HCT116 (cell line): Measurements from ENCODE around the gene CCDC116. TPM values are rescaled to one million over a fixed set of nuclear protein-coding genes. Genes with fewer than 3 reads are reported as not detected.

Experiments
- ATAC-seq: fragments of 200-7000 bp; cut with Tn5 transposase; 2 replicates; pipeline ENCODE4 v1.9.1; 2020; ENCODE audit warnings: mild to moderate bottlenecking, moderate library complexity
- BruUV-seq: library from RNA; stranded (reverse); fragments of 400-500 nt; replicated peaks from 2 replicates; lab custom pipeline; 2021; lab: Mats Ljungman, UMichigan
- CTCF ChIA-PET: fragments of 300-600 bp; sonication (Branson Sonifier 250); formaldehyde crosslinking; loops from one replicate; lab custom pipeline; 2021; ENCODE audit warnings: antibody characterized with exemption; lab: Charles Lee
- POLR2A ChIA-PET: fragments of 300-600, 350-600 bp; sonication (Branson Sonifier 250); formaldehyde crosslinking; loops from one replicate; lab custom pipeline; 2021; ENCODE audit warnings: antibody characterized with exemption; lab: Charles Lee
- RAD21 ChIA-PET, 2 experiments: fragments of 300-600 bp; sonication (Branson Sonifier 250); formaldehyde crosslinking; loops; one replicate each; lab custom pipeline; 2023; ENCODE audit warnings: low total read pairs in 2 of 2; ENCODE audit not compliant: uncharacterized antibody in 2 of 2, unreplicated experiment in 2 of 2, low non-redundant PET in 1 of 2; lab: Charles Lee
- DNase-seq: peaks from one replicate; pipeline ENCODE4 v3.0.0-alpha.2; 2010; ENCODE audit warnings: low read depth, low spot score
- H2AFZ ChIP-seq: fragments of 200-600 bp; shearing (Covaris generic), sonication (generic); 2 replicates; pipeline ENCODE4 v1.6.1; 2017; ENCODE audit warnings: low read depth, mixed run types, mixed read lengths, antibody characterized with exemption, low read length; ENCODE audit not compliant: poor library complexity, severe bottlenecking
- H3K27ac ChIP-seq: 2 replicates; pipeline ENCODE4 v1.5.1; 2012; ENCODE audit warnings: low read depth, low read length
- H3K27me3 ChIP-seq: fragments of 200-600 bp; sonication (generic); 2 replicates; pipeline ENCODE4 v1.6.1; 2016; ENCODE audit warnings: mixed run types, low read length, mixed read lengths; ENCODE audit not compliant: insufficient read depth
- H3K36me3 ChIP-seq, 2 experiments: fragments of 200-500 bp in 1 of 2; fragments of 200-600 bp in 1 of 2; sonication (Bioruptor generic) in 1 of 2; sonication (generic) in 1 of 2; 2 replicates each; pipeline versions ENCODE4 v1.5.1 to v1.6.1; 2014 to 2016; ENCODE audit warnings: low read length in 2 of 2, inconsistent platforms in 1 of 2, mixed read lengths in 1 of 2, mixed run types in 1 of 2; ENCODE audit not compliant: insufficient read depth in 2 of 2, control insufficient read depth in 1 of 2
- H3K4me1 ChIP-seq, 2 experiments: fragments of 200-600 bp in 1 of 2; sonication (generic) in 1 of 2; 2 replicates each; pipeline versions ENCODE4 v1.5.1 to v1.6.1; 2012 to 2017; ENCODE audit warnings: low read length in 2 of 2, inconsistent platforms in 1 of 2, mild to moderate bottlenecking in 1 of 2, mixed read lengths in 1 of 2, mixed run types in 1 of 2, moderate library complexity in 1 of 2; ENCODE audit not compliant: insufficient read depth in 2 of 2, control insufficient read depth in 1 of 2
- H3K4me2 ChIP-seq: fragments of 200-600 bp; sonication (generic); 2 replicates; pipeline ENCODE4 v1.6.1; 2017; ENCODE audit warnings: mixed run types, low read length, mixed read lengths
- H3K4me3 ChIP-seq, 2 experiments: fragments of 200-600 bp in 1 of 2; sonication (generic) in 1 of 2; replicated peaks in 1 of 2; 2 replicates each; pipeline ENCODE4 v1.5.1; 2011 to 2016; ENCODE audit warnings: low read length in 2 of 2, control low read depth in 1 of 2, low read depth in 1 of 2, mild to moderate bottlenecking in 1 of 2, mixed read lengths in 1 of 2, mixed run types in 1 of 2
- H3K79me2 ChIP-seq: fragments of 200-600 bp; sonication (generic); 2 replicates; pipeline ENCODE4 v1.6.1; 2017; ENCODE audit warnings: mild to moderate bottlenecking, mixed run types, low read length, moderate library complexity, mixed read lengths; ENCODE audit not compliant: insufficient read depth
- H3K9ac ChIP-seq: fragments of 200-600 bp; sonication (generic); 2 replicates; pipeline ENCODE4 v1.6.1; 2016; ENCODE audit warnings: low read length, mixed read lengths
- H3K9me2 ChIP-seq: fragments of 200-600 bp; sonication (generic), shearing (Covaris generic); 2 replicates; pipeline ENCODE4 v1.6.1; 2017; ENCODE audit warnings: mixed run types, mild to moderate bottlenecking, moderate library complexity; ENCODE audit not compliant: insufficient read depth
- H3K9me3 ChIP-seq, 2 experiments: fragments of 200-500 bp in 1 of 2; fragments of 200-600 bp in 1 of 2; sonication (Bioruptor generic) in 1 of 2; sonication (generic) in 1 of 2; 2 replicates each; pipeline ENCODE4 v1.6.1; 2014 to 2017; ENCODE audit warnings: low read length in 2 of 2, mixed read lengths in 2 of 2, inconsistent platforms in 1 of 2, low read depth in 1 of 2, mild to moderate bottlenecking in 1 of 2, mixed run types in 1 of 2, moderate library complexity in 1 of 2; ENCODE audit not compliant: control insufficient read depth in 1 of 2, insufficient read depth in 1 of 2
- H4K20me1 ChIP-seq: fragments of 200-600 bp; sonication (generic), shearing (Covaris generic); 2 replicates; pipeline ENCODE4 v1.6.1; 2017; ENCODE audit warnings: mixed run types, mild to moderate bottlenecking, moderate library complexity; ENCODE audit not compliant: insufficient read depth
- CBX3 ChIP-seq: IDR thresholded peaks from 2 replicates; pipeline ENCODE4 v1.6.1; 2012; ENCODE audit warnings: low read depth
- CEBPB ChIP-seq: IDR thresholded peaks from 2 replicates; pipeline ENCODE4 v1.6.1; 2012; ENCODE audit warnings: low read depth
- ELF1 ChIP-seq: IDR thresholded peaks from 2 replicates; pipeline ENCODE4 v1.6.1; 2012; ENCODE audit warnings: low read depth, borderline replicate concordance
- EZH2 ChIP-seq: fragments of 200-600 bp; sonication (generic); IDR thresholded peaks from 2 replicates; pipeline ENCODE4 v1.6.1; 2017; ENCODE audit warnings: antibody characterized with exemption, mixed run types
- JUND ChIP-seq: IDR thresholded peaks from 2 replicates; pipeline ENCODE4 v1.6.1; 2012
- POLR2A ChIP-seq: IDR thresholded peaks from 2 replicates; pipeline ENCODE4 v1.7.0; 2011; ENCODE audit warnings: borderline replicate concordance; ENCODE audit not compliant: insufficient read depth, insufficient read length; ENCODE audit errors: extremely low read depth
- RAD21 ChIP-seq: IDR thresholded peaks from 2 replicates; pipeline ENCODE4 v1.6.1; 2012; ENCODE audit warnings: low read depth, mild to moderate bottlenecking
- SIN3A ChIP-seq: IDR thresholded peaks from 2 replicates; pipeline ENCODE4 v1.6.1; 2012; ENCODE audit warnings: low read depth
- YY1 ChIP-seq: IDR thresholded peaks from 2 replicates; pipeline ENCODE4 v1.6.1; 2011; ENCODE audit warnings: low read length, low read depth, moderate library complexity, mild to moderate bottlenecking; ENCODE audit not compliant: insufficient replicate concordance; ENCODE audit errors: extremely low read depth
- intact Hi-C: fragments of 100-400 bp; cut with micrococcal nuclease; formaldehyde crosslinking; loops from 2 replicates; pipeline ENCODE4 v1.10.0; 2022
- total RNA-seq: library from RNA; stranded (reverse); gene quantifications from one replicate; pipeline ENCODE4 v1.2.1, GENCODE V29; 2021; ENCODE audit not compliant: unreplicated experiment
- TF ChIP-seq, protein P1 (sequence below), 3 experiments: fragments of 200-600 bp in 1 of 3; sonication (generic) in 1 of 3; IDR thresholded peaks in 2 of 3; conservative IDR thresholded peaks in 1 of 3; 2 replicates each; pipeline ENCODE4 v1.5.1; 2012 to 2017; ENCODE audit warnings: low read depth in 2 of 3, low read length in 2 of 3, antibody characterized with exemption in 1 of 3, borderline replicate concordance in 1 of 3, control low read depth in 1 of 3, mild to moderate bottlenecking in 1 of 3, mixed read lengths in 1 of 3, mixed run types in 1 of 3, moderate library complexity in 1 of 3; ENCODE audit not compliant: insufficient read depth in 1 of 3
- TF ChIP-seq, protein P2 (sequence below): IDR thresholded peaks from 2 replicates; pipeline ENCODE4 v1.6.1; 2012; ENCODE audit warnings: low read depth
- TF ChIP-seq, protein P3 (sequence below): IDR thresholded peaks from 2 replicates; pipeline ENCODE4 v1.6.1; 2012
- TF ChIP-seq, protein P4 (sequence below): IDR thresholded peaks from 2 replicates; pipeline ENCODE4 v1.6.1; 2012

CCDC116 gene
- total RNA-seq, 1 experiment from 2014 or later, result 0.66 TPM

DNA sequence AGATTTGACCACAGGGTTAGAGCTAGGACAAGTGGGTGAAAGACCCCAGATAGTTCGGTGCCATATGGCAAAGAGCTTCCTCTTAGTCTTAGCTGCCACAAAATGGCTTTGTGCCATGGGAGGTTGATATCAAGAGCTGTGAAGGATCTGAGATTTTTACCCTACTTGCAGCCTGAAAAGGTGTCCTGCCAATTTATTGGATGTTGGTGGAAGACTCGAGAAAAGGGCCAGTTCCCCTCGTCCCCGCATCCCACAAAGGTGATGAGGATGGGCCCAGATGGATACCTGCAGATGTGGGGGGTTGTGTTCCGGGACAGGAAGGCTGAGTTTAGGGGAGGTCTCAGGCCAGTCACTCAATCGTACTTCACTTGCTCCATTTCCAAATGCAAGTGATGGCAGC is 30.0 kb upstream of the CCDC116 start:
- Histone ChIP-seq H3K9me3 (no peaks in the 10 kb centered on the region), H2AFZ (no peak overlapping the region), H3K9ac (no peak overlapping the region), H3K27ac (no peak overlapping the region), H3K36me3 (peaks cover 0 to 3% of the 10 kb centered on the region in 2 experiments; a peak in 1 of 4 replicates), H3K4me2 (no peak overlapping the region), H3K9me2 (no peaks in the 10 kb centered on the region), H3K79me2 (peaks cover 96% of the 10 kb centered on the region), H4K20me1 (peaks cover 10% of the 10 kb centered on the region; the same call in 1 of the 2 replicates), H3K4me3 (no peak overlapping the region), H3K4me1 (peaks cover 15 to 22% of the 10 kb centered on the region in 2 experiments), H3K27me3 (no peaks in the 10 kb centered on the region)
- intact Hi-C loops, result no loop called here
- RAD21 ChIA-PET, result no interaction called here
- no TSS peak for BruUV-seq
- DNase-seq, result no peak
- TF ChIP-seq, protein P1, sequence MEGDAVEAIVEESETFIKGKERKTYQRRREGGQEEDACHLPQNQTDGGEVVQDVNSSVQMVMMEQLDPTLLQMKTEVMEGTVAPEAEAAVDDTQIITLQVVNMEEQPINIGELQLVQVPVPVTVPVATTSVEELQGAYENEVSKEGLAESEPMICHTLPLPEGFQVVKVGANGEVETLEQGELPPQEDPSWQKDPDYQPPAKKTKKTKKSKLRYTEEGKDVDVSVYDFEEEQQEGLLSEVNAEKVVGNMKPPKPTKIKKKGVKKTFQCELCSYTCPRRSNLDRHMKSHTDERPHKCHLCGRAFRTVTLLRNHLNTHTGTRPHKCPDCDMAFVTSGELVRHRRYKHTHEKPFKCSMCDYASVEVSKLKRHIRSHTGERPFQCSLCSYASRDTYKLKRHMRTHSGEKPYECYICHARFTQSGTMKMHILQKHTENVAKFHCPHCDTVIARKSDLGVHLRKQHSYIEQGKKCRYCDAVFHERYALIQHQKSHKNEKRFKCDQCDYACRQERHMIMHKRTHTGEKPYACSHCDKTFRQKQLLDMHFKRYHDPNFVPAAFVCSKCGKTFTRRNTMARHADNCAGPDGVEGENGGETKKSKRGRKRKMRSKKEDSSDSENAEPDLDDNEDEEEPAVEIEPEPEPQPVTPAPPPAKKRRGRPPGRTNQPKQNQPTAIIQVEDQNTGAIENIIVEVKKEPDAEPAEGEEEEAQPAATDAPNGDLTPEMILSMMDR (IDR thresholded peaks at IDR 0.05 in 2 of 3, conservative IDR thresholded peaks at IDR 0.05 in 1 of 3; ENCODE audit: borderline replicate concordance in 1 of 3, insufficient read depth in 1 of 3, low read depth in 2 of 3, low read length in 2 of 3), result no peak
- TF ChIP-seq SIN3A, result no peak
- POLR2A ChIA-PET, result no interaction called here
- CTCF ChIA-PET, result interaction anchor here (1.1 kb wide), 1 partner anchor 22 kb away, joined by 3 read pairs; no protein-coding TSS in a partner anchor
- ATAC-seq, result no peak

DNA sequence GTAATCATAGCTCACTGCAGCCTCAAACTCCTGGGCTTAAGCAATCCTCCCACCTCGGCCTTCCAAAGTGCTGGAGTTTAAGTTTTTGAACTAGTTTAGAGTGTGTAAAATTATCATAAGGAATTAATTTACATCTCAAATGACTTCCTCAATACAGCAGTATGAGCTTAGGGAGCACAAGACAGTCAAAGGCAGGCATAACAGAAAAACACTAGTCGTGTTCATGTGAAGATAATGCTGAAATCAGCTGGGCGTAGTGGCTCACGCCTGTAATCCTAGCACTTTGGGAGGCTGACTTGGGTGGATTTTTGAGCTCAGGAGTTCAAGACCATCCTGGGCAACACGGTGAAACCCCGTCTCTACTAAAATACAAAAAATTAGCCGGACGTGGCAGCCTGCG is 28.6 kb upstream of the CCDC116 start:
- 0 out of 4 replicates have a peak, but pooled peaks cover 0 to under 1% of the 10 kb centered on the region in 2 experiments for H3K36me3 ChIP-seq
- DNase-seq, result no peak
- TF ChIP-seq CBX3, result no peak
- TF ChIP-seq RAD21, result no peak
- TF ChIP-seq, protein P2, sequence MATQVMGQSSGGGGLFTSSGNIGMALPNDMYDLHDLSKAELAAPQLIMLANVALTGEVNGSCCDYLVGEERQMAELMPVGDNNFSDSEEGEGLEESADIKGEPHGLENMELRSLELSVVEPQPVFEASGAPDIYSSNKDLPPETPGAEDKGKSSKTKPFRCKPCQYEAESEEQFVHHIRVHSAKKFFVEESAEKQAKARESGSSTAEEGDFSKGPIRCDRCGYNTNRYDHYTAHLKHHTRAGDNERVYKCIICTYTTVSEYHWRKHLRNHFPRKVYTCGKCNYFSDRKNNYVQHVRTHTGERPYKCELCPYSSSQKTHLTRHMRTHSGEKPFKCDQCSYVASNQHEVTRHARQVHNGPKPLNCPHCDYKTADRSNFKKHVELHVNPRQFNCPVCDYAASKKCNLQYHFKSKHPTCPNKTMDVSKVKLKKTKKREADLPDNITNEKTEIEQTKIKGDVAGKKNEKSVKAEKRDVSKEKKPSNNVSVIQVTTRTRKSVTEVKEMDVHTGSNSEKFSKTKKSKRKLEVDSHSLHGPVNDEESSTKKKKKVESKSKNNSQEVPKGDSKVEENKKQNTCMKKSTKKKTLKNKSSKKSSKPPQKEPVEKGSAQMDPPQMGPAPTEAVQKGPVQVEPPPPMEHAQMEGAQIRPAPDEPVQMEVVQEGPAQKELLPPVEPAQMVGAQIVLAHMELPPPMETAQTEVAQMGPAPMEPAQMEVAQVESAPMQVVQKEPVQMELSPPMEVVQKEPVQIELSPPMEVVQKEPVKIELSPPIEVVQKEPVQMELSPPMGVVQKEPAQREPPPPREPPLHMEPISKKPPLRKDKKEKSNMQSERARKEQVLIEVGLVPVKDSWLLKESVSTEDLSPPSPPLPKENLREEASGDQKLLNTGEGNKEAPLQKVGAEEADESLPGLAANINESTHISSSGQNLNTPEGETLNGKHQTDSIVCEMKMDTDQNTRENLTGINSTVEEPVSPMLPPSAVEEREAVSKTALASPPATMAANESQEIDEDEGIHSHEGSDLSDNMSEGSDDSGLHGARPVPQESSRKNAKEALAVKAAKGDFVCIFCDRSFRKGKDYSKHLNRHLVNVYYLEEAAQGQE, result no peak
- no peak for TF ChIP-seq EZH2
- no peak for TF ChIP-seq POLR2A
- TF ChIP-seq ELF1, result no peak
- TF ChIP-seq, protein P3, sequence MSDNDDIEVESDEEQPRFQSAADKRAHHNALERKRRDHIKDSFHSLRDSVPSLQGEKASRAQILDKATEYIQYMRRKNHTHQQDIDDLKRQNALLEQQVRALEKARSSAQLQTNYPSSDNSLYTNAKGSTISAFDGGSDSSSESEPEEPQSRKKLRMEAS, result no peak
- TF ChIP-seq, protein P4, sequence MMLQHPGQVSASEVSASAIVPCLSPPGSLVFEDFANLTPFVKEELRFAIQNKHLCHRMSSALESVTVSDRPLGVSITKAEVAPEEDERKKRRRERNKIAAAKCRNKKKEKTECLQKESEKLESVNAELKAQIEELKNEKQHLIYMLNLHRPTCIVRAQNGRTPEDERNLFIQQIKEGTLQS, result no peak
- TF ChIP-seq SIN3A, result no peak
- no peak for TF ChIP-seq YY1
- no peak for TF ChIP-seq JUND
- TF ChIP-seq CEBPB, result no peak

More for the DNA sequence above, 28.6 kb upstream of the CCDC116 start:
- POLR2A ChIA-PET, result interaction anchor here (1.0 to 1.4 kb wide), 2 partner anchors 25 to 30 kb away, joined by 3 to 4 read pairs; no protein-coding TSS in a partner anchor
- intact Hi-C loops, result no loop called here
- BruUV-seq, result no TSS peak
- Histone ChIP-seq H3K4me3 (no peak overlapping the region), H3K9me2 (no peaks in the 10 kb centered on the region), H3K27me3 (no peaks in the 10 kb centered on the region), H2AFZ (no peak overlapping the region), H3K9me3 (no peaks in the 10 kb centered on the region), H4K20me1 (peaks cover 12% of the 10 kb centered on the region; the same call in 1 of the 2 replicates), H3K4me1 (peaks cover 21 to 33% of the 10 kb centered on the region in 2 experiments), H3K9ac (no peak overlapping the region), H3K27ac (no peak overlapping the region), H3K4me2 (no peak overlapping the region), H3K79me2 (peaks cover 96% of the 10 kb centered on the region)
- CTCF ChIA-PET, result interaction anchor here (0.6 kb wide), 1 partner anchor 25 kb away, joined by 3 read pairs; the partner anchor contains the start of gene YDJC
- no peak for ATAC-seq
- RAD21 ChIA-PET, result no interaction called here
